ENCODE data around the gene CAP2.

CAP2 gene

GRCh38 chr6:17415321-17415720, 21.9 kb downstream of the CAP2 start:
- no peak for TF ChIP-seq CTCF (IDR thresholded peaks at IDR 0.05; ENCODE audit: low read depth, low read length)

GRCh38 chr6:17416806-17417205, 23.4 kb downstream of the CAP2 start:
- H3K4me3 ChIP-seq (ENCODE audit: low read depth, low read length), result no peak overlapping the region
- no peak for TF ChIP-seq CTCF (IDR thresholded peaks at IDR 0.05; ENCODE audit: low read depth, low read length)

More at GRCh38 chr6:17415321-17415720, 21.9 kb downstream of the CAP2 start:
- no peak overlapping the region for H3K4me3 ChIP-seq (ENCODE audit: low read depth, low read length)

GRCh38 chr6:17417817-17418216, 24.4 kb downstream of the CAP2 start:
- no peak for TF ChIP-seq CTCF (IDR thresholded peaks at IDR 0.05; ENCODE audit: low read depth, low read length)
- peak overlapping the region; percentile 44 for H3K4me3 ChIP-seq (ENCODE audit: low read depth, low read length)

- TF ChIP-seq CTCF (IDR thresholded peaks at IDR 0.05; ENCODE audit: low read depth, low read length), result no peak
- H3K4me3 ChIP-seq (ENCODE audit: low read depth, low read length), result peak overlapping the region; percentile 44
Measured at GRCh38 chr6:17418281-17419188, 25.1 kb downstream of the CAP2 start.

GRCh38 chr6:17419189-17419575, 25.8 kb downstream of the CAP2 start:
- TF ChIP-seq CTCF (IDR thresholded peaks at IDR 0.05; ENCODE audit: low read depth, low read length), result no peak
- H3K4me3 ChIP-seq (ENCODE audit: low read depth, low read length), result no peak overlapping the region

GRCh38 chr6:17420368-17420767, 27.0 kb downstream of the CAP2 start:
- TF ChIP-seq CTCF (IDR thresholded peaks at IDR 0.05; ENCODE audit: low read depth, low read length), result no peak
- H3K4me3 ChIP-seq (ENCODE audit: low read depth, low read length), result no peak overlapping the region

- no peak overlapping the region for H3K4me3 ChIP-seq (ENCODE audit: low read depth, low read length)
- no peak for TF ChIP-seq CTCF (IDR thresholded peaks at IDR 0.05; ENCODE audit: low read depth, low read length)
Measured at GRCh38 chr6:17421406-17421805, 28.0 kb downstream of the CAP2 start.

Data from WI38 (cell line).